AG09319 (cell line): Measurements from ENCODE around the gene LGI4.
"Not testable (repeated sequence)": the region's sequence is repeated elsewhere in the genome, so short reads cannot be mapped to it uniquely, and the experiment has no call there.

Experiments used
- DNase-seq: peaks from one replicate; pipeline ENCODE4 v3.0.0-alpha.2; 2010; ENCODE audit warnings: low read depth; ENCODE audit errors: extremely low read depth
- TF ChIP-seq, protein P1 (sequence below): IDR thresholded peaks from 2 replicates; pipeline ENCODE4 v1.5.1; 2011; ENCODE audit warnings: low read depth, mild to moderate bottlenecking, inconsistent platforms, low read length, moderate library complexity

LGI4 gene

DNA sequence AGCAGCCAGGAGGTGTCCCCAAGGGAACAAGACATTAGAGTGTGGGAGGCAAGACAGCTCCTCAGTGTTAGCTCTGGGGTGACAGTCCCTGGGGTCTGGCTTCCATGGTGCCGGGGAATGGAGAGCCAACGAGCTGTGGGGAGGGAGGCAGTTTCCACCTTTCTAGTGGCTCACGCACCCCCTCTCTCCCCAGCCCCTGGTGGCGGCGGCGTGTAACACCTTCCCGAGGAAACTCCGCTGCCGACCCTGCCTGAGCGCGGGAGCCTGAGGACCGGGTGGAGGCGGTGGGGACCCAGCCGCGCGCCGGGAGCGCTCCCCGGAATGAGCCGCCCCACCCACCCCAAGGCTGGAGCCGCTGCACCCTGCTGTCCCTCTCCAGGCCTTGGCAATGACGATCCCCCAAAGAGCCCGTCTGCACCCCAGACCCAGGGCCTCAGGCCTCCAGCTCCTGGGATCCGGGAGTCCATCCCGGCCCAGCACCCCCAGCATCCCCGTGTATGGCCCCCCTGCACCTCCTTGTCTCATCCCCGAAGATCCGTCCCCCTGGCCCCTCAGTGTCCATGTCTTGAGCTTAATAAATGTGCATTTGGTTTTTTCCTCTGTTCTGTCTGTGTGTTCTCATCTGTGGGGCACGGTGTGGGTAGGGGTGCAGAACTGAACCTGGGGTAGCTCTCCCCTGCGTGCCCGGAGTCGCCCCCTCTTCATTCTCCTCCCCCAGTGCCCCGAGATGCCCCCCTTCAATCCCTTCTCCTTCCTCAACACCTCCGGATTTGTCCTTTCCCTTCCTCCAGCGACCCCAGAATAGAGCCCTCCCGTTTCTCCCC lies 19.1 kb upstream of the LGI4 start:
- no peak for DNase-seq
- TF ChIP-seq, protein P1, sequence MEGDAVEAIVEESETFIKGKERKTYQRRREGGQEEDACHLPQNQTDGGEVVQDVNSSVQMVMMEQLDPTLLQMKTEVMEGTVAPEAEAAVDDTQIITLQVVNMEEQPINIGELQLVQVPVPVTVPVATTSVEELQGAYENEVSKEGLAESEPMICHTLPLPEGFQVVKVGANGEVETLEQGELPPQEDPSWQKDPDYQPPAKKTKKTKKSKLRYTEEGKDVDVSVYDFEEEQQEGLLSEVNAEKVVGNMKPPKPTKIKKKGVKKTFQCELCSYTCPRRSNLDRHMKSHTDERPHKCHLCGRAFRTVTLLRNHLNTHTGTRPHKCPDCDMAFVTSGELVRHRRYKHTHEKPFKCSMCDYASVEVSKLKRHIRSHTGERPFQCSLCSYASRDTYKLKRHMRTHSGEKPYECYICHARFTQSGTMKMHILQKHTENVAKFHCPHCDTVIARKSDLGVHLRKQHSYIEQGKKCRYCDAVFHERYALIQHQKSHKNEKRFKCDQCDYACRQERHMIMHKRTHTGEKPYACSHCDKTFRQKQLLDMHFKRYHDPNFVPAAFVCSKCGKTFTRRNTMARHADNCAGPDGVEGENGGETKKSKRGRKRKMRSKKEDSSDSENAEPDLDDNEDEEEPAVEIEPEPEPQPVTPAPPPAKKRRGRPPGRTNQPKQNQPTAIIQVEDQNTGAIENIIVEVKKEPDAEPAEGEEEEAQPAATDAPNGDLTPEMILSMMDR = peak; percentile 61

DNA sequence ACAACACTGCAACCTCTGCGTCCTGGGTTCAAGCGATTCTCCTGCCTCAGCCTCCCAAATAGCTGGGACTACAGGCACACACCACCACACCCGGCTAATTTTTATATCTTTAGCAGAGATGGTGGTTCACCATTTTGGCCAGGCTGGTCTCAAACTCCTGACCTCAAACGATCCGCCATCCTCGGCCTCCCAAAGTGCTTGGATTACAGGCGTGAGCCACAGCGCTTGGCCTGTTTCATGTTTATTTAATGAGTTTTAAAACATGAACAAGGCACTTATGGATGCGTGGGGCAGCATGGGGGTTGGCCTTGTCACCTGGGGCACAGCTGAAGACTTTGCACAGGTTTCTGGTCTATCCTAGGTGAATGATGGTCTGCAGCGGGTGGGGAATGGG lies 18.3 kb upstream of the LGI4 start:
- DNase-seq = not testable (repeated sequence)

DNA sequence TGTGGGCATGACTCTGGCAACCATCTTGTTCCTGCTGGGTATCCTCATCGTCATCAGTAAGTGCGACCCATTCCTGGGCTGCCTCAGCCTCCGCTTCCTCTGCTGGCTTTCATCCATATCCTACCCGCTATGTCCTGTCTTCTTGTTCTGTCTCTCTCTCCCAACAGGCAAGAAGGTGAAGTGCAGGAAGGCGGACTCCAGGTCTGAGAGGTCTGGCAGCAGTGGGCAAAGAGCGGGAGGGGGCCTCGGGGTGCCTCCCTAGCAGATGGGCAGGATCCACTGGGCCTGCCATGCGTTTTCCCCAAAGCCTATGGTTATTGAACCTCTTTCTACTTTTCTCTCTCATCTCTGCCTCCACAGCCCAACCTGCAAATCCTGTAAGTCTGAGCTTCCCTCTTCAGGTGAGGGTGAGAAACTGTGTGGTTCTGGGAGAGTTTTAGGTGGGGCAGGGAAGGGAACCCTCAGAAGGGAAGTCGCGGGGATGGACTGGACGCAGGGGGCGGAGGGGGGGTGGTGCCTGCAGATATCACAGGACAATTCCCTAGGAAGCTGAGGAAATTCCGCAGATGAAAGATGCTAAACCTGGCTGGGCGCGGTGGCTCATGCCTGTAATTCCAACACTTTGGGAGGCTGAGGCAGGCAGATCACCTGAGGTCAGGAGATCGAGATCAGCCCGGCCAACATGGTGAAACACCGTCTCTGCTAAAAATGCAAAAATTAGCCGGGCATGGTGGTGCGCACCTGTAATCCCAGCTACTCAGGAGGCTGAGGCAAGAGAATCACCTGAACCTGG lies 16.6 kb upstream of the LGI4 start:
- DNase-seq = no peak
- TF ChIP-seq, protein P1 = no peak

DNA sequence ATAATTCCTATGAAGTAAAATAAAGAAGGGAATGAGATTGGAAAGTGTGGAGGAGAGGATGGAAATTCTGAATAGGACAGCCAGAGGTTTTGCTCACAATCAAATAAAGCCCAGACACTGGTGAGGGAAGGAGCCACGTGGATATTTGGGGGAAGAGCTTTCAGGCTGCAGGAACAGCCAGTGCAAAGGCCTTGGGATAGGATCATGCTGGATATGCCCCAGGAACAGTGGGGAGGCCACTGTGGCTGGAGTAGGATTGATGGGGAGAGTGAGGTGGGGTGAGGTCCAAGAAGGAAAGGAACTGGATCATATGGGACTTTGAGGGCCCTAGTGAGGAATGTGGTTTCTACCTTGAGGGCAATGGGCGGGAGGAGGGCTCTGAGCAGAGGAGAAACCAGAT lies 15.6 kb upstream of the LGI4 start:
- TF ChIP-seq, protein P1 = no peak
- DNase-seq = no peak

DNA sequence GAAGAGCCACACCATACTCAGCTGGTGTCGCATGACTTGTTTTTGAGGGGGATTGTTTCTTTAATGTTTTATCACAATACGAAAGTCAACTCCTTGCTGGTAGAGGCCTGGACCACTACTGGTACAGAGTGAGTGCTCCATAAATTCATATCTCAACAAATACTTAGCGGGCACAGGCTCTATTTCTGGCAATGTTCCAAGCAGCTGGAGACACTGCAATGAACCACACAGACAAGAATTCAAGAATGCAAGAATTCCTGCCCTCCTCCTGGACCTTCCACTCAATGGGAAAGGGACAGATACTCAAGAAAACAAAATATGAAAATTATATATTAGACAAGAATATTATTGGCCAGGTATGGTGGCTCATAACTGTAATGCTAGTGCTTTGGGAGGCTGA lies 14.6 kb upstream of the LGI4 start:
- TF ChIP-seq, protein P1 = no peak
- no peak for DNase-seq

- TF ChIP-seq, protein P1 = no peak
- DNase-seq = no peak
These were observed 12.0 kb upstream of the LGI4 start for GRCh38 chr19:35146746-35147459.

DNA sequence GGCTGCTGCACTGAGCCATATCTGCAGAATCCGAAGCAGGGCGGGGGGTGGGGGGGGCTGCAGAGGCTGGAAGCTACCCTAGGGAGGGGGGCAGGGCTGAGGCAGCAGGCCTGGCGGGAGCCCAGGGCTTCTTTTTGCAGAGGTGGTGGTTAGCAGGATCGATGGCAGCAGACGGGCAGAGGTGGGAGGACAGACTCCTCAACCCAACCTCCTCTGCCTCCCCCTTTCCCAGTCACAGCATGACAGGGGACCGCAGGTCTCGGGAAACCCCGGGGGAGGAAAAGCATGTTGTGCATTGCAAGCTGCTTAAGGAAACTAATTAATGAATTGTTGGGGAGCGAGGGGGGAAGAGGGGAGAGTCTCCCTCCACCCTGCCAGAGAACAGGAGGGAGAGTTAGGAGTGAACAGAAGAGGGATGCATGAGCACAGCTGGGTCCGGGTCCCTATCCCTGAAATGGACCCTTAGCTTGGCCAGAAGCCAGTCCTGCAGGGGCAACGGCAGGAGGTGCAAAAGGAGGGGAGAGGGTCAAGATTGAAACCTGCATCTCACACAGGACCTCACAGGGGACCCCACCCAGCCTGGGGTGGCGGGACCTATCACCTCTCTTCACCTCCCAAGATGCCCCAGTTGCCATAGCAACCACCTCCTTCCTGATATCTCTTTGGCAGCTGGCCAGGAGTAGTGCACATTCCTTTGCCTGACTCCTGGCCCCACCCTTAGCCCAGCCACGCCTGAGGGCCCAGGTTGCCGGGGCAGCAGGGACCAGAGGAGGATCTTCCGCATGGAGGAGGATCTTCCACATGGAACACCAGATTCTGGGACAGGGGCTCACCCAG lies 10.0 kb upstream of the LGI4 start:
- TF ChIP-seq, protein P1 = no peak
- no peak for DNase-seq
